GM18951 (cell line): ENCODE data around the gene RPL12.
A peak's percentile ranks its signal among the peaks of the same experiment; 100 is the strongest.

Experiments
- POLR2A ChIP-seq: IDR thresholded peaks from 4 replicates; pipeline ENCODE4 v1.6.1; 2011; ENCODE audit warnings: mild to moderate bottlenecking; ENCODE audit not compliant: insufficient read length, insufficient read depth; ENCODE audit errors: extremely low read depth
- in situ Hi-C: fragments of 300-500 bp; cut with MboI; formaldehyde crosslinking; loops from one replicate; pipeline ENCODE4 v1.12.0; 2022; ENCODE audit warnings: low sequenced_read_pairs, mixed read lengths, inconsistent platforms; ENCODE audit not compliant: unreplicated experiment

The RPL12 gene

DNA sequence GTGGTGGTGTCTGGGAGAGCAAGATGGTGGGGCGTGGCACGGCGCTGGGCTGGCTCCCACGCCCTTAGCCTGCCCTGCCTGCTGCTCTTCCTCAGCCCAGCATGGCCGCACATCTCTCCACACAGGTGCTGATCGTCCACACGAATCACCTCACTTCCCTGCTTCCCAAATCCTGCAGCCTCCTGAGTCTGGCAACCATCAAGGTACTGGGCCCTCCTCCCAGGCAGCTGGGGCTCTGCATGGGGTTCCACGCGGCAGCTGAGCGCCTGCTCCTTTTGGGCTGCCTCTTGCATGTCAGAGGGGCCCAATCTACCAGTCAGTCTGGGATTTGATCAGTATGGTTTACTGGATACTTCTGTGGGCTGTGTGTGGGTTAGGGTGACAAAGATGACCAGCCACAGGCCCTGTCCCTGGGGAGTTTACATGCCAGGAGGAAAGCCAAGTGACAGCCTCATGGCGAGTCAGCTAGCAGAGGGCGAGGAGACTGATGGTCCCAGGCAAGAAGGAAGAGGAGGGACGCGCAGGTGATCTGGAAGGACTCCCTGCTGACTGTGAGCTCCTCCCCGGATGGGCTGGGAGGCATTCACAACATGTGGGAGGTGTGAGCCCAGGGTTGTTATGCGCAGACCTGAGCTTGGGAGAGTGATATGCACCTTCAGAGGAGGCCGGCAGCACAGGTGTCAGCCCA is 6.1 kb upstream of the RPL12 start:
- in situ Hi-C loops: no loop called here
- no peak for TF ChIP-seq POLR2A

DNA sequence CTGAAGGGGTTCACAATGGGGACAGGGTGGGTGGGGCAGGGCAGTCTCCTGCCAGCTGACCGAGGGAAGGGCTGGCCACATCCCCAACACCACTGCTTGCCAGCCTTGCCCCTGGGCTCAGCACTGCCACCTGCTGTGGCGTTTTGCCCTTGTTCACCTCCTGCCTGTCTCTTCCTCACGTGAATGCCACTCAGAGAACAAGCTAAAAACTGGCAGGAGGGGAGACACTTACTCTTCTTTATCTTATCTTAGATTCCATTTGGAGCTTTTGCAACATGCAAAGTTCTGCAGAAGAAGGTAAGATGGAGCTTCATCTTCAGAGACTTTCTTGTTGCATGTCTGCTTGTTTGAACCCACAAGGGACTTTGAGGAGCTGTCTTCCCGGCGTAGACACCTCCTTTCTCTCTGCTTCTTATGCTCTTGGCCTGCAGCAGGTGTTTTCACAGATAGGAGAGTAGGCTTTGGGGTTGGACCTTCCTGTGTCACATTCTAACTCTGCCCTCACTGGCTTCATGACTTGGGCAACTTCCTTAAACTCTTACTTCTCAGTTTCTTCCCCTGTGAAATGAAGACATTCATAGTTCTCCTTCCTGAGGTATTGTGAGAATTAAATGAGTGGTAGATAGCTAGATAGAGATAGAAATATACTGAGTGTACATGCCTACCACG is 4.3 kb upstream of the RPL12 start:
- in situ Hi-C loops: no loop called here
- no peak for TF ChIP-seq POLR2A

DNA sequence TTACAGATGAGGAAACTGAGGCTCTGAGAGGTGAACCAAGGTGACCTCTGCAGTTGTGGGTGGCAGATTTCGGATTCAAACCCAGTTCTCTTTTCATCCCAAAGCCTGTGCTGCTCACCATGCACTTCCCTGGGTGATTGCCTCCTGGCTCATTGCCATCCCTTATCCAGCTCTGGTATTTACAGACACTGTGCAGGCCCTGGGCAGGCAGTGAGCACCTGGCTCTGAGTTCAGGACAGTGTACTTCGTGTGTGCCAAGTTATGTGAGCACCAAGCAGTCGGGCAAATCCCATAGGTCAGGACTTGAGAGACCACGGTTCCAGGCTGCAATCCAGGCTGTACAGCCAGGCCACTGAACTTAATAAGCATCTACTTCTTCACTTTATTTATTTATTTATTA is 1.5 kb upstream of the RPL12 start:
- TF ChIP-seq POLR2A: no peak
- in situ Hi-C loops: no loop called here

DNA sequence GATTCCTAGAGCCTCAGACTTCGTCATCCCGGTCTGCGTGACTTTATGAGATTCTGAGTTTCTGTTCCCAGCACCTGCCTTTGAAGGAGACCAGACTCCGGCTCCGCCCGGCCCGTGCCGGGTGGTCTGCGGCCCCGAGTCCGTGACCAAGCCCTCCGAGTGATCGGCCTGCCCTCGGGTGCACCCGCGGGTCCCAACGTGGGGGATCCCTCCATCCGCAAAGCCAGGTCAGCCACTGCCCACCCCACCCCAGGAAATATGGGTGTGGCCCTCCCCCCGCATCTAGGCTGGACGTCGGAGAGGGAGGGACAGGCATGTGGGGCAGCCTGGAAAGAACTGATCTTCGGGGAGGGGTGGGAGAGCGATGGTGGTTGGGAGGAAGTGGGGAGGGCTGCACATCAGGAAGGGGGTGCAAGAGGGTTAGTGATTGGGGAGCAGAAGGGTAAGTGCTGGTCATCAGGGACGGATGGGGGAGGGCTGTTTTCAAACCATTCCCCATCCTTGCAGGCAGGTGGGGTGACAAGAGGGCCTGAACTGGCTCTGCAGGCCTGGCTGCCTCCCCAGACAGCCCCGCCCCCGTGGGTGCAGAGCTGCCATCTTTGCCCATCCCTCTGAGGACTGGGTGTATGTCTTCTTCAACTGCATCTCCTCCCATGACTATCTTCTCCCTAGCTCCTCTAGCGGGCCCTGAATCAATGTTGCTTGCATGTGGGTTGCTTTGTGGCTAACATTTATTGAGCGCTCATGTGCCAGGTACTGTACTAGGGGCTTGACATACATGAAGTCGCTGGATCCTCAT is 851 bp upstream of the RPL12 start:
- TF ChIP-seq POLR2A: no peak
- in situ Hi-C loops: no loop called here

DNA sequence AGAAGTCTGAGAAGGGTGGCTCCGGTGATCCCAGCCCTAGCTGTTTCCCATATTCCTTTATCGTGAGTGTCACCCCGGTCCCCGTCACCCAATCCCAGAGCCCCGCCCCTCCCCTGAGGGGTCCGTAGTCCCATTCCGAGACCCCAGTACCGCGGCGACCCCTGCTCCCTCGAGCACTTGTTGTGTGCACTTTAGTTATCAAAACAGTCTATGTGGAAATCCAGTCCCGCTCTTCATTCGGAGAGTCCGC is 327 bp upstream of the RPL12 start:
- in situ Hi-C loops: no loop called here
- no peak for TF ChIP-seq POLR2A

DNA sequence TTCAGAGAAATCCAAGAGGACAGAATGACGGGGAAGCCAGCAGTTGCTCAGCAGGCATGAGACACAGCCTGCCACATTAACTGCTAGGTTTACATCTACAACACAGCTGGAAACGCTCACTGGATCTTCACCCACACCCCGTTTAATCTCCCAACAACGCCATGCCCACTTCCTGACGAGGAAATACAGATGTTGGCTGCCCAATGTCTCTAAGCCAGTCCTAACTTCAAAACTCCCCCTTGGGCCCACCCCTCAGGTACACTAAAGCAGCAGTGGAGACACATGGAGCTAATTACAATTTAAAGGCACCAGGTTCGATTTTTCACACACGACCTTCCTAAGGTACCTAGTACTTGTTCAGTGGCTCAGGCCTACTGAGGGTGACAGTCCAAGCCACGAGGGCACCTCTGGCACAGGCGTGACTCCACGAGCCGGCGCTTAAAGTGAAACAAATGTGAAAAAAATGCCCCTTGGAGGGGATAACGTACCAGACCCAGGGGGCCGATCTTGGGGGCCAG is 904 bp downstream of the RPL12 start:
- TF ChIP-seq POLR2A: no peak
- in situ Hi-C loops: no loop called here

DNA sequence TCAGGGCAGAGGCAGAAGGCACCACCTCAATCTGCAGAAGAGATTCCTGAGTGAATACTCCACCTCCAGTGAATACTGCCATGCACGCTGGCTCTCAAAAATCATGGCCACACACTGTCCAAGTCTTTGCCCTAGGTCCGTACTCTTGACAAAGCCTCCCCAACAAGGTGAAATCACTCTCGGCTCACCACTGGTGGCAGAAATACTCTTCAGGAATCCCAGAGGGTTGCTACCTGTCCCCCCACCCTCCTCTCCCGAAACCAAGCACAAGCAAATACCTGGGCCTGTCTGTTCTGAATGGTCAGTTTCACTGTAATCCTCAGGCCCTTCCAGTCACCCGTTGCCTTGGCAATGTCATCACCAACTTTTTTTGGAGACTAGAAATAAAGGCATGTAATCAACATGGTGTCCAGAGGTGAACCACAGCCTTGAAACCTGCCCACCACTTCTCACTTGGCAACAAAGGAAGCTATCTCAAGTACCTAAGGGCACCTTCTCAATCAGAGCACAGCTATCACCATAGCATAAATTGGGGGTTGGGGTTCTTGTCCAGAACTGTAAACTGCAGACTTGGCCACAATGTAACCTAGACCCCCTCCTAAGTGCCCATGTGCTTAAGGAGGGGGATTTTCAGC is 1.8 kb downstream of the RPL12 start:
- in situ Hi-C loops: no loop called here
- peak; percentile 19 for TF ChIP-seq POLR2A

DNA sequence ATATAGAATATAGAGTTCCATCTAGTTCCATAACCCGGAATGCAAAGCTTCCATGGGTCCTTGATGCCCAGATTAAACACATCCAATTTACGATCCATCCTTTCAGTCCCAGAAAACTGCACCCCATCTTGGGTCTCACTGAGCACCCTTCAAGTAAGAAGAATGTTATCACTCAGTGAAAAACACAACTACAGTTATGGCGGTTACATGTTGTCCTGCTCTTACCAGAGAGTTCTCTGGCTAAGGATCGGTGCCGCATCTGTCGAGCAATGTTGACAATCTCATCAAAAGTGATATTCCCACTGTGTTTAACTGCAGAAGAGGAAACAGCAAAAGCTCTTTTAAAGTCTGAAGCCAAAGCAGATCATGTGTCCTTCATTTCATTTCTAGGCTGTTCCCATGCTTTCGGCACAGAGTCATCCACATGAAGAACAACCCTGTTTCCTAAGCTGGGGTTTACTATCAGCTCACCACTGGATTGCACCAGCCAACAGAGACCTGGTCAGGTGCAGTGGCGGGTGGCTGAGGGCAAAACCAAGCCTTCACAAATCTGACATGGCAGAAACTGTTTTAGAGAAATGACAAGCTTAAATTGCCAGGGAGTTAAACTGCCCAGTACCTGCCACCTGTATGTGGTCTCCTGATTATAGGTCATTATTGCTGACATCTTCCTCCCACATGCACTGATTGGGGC is 2.9 kb downstream of the RPL12 start:
- no peak for TF ChIP-seq POLR2A
- in situ Hi-C loops: no loop called here

DNA sequence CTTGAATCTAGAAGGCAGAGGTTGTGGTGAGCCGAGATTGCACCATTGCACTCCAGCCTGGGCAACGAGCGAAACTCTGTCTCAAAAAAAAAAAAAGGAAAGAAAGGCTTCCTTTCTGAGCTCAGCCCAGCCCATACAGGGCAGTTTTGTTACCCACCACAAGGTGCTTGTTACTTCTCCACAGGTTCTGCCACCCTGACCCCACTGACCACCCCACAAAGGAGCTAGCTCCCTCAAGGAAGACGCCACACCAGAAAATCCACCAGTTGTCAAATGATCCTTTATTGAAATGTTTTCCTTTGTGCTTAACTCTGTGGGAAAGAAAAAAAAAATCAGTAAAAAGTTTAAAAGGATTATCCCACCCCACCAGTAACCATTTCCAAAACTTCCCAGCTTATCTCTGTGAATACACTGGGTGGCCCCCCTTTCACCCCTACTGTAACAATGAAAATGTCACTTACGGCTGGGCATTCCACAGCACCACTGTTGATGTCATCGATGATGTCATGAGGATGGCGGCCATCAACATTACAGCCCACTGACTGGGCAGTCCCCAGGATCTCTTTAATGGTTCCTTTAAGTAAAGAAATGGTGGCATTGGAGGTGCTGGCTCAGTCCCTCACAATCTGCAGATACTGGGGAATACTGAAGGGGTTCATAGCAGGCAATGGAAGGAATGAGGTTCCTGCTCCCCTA is 3.6 kb downstream of the RPL12 start:
- in situ Hi-C loops: no loop called here
- no peak for TF ChIP-seq POLR2A

DNA sequence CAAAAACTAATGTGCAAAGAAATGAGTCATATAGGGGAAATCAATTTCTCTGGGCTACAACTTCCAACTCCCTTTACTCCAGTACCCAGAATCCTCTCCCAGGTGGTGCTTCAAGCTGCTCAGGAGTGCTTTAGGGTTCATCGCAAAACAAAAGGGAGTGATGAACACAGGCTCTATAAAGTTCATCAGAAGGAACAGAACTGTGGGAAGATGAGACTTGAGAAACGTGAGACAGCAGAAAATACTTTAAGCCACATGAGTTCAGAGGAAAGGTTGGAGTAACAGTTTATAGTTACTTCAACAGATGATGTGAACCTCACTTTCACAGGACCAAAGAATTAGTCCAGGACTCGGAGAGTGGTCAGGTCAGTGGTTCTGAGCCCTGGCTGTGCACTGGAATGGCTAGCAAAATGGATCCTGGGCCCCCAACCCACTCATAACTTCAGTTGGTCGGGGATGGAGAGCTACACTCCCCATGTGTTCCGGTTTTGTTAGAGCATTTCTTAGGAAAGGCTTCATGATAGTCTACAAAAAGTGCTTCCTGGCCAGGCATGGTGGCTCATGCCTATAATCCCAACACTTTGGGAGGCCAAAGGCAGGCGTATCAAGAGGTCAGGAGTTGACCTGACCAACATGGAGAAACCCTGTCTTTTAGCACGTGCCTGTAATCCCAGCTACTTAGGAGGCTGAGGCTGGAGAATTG is 4.3 kb downstream of the RPL12 start:
- TF ChIP-seq POLR2A: peak; percentile 27
- in situ Hi-C loops: no loop called here

DNA sequence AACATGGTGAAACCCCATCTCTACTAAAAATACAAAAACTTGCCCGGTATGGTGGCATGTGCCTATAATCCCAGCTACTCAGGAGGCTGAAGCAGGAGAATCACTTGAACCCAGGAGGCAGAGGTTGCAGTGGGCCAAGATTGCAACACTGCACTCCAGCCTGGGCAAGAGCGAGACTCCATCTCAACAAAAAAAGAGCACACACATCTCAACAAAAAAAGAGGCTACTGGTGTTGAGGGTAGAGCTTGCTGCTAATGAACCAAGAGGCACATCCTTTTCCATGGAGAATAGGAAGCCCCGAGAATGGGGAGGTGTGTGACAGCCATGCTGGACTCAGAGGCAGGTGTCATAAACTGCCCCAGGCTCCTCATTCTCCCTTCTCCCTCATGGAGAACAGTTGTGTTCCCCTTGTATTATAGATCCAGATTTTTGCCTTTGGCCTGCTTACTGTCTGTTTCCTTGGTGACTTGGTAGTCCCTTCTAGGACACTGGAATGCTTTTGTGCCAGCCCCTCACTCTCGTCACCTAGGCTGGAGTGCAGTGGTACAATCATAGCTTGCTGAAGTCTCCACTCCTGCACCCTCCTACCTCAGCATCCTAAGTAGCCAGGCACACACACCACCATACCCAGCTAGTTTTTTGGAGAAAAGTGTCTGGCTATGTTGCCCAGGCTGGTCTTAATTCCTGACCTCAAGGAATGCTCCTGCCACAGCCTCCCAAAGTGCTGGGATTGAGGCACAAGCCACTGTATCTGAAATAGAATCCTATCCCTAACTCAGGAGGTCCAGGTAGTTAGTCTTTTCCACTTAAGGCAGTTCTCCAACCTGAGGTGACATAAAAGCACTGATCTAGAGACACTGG is 5.1 kb downstream of the RPL12 start:
- in situ Hi-C loops: no loop called here
- TF ChIP-seq POLR2A: peak; percentile 41
